ENCODE data around the gene FHOD3.
A peak's percentile ranks its signal among the peaks of the same experiment; 100 is the strongest.

The FHOD3 gene

DNA sequence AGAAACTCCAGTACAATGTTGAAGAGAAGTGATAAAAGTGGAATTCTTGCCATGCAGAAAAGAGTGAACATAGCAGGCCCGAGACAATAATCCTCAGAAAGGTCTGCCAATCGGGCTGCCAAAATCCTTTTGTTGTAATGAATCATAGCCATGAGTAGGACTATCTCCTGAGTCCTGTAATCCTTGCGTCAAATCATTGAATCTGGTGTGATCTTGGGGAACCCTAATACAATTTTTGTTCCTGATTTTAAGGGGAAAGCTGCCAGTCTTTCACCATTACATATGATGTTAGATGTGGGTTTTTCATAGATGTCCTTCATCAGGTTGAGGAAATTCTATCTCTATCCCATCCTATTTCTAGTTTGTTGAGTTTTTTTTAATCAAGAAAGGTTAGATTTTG is 529.0 kb downstream of the FHOD3 start:
- TF ChIP-seq, protein P1, sequence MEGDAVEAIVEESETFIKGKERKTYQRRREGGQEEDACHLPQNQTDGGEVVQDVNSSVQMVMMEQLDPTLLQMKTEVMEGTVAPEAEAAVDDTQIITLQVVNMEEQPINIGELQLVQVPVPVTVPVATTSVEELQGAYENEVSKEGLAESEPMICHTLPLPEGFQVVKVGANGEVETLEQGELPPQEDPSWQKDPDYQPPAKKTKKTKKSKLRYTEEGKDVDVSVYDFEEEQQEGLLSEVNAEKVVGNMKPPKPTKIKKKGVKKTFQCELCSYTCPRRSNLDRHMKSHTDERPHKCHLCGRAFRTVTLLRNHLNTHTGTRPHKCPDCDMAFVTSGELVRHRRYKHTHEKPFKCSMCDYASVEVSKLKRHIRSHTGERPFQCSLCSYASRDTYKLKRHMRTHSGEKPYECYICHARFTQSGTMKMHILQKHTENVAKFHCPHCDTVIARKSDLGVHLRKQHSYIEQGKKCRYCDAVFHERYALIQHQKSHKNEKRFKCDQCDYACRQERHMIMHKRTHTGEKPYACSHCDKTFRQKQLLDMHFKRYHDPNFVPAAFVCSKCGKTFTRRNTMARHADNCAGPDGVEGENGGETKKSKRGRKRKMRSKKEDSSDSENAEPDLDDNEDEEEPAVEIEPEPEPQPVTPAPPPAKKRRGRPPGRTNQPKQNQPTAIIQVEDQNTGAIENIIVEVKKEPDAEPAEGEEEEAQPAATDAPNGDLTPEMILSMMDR (IDR thresholded peaks at IDR 0.05; ENCODE audit: borderline replicate concordance, insufficient read depth, low read depth, low read length), result no peak
- no peak overlapping the region for H3K4me3 ChIP-seq (ENCODE audit: low read depth, low read length)

- H3K4me3 ChIP-seq (ENCODE audit: low read depth, low read length), result peak overlapping the region; percentile 58
- TF ChIP-seq, protein P1 (IDR thresholded peaks at IDR 0.05; ENCODE audit: borderline replicate concordance, insufficient read depth, low read depth, low read length), result no peak
Measured at GRCh38 chr18:36828157-36828629, 530.7 kb downstream of the FHOD3 start.

GRCh38 chr18:36828630-36829361 is 531.3 kb downstream of the FHOD3 start, which contains the start of the genes KIAA1328 and TPGS2:
Gene KIAA1328, plus strand, starts transcription at chr18:36829127. Its CDS starts 12 bp downstream, at chr18:36829139.
Gene TPGS2, minus strand, starts transcription at chr18:36829002. Its CDS starts 235 bp downstream, at chr18:36828767.
- peak within 1 kb of the TSS; percentile 58 for H3K4me3 ChIP-seq (ENCODE audit: low read depth, low read length)
- TF ChIP-seq, protein P1 (IDR thresholded peaks at IDR 0.05; ENCODE audit: borderline replicate concordance, insufficient read depth, low read depth, low read length), result peak; percentile 51; the same call in 1 of the 2 replicates

Data from GM12875 (cell line).